Activated effector memory CD4-positive, alpha-beta T cell treated with Interleukin-2 at 50 U/mL for 16 hours (primary cell): ENCODE data around the gene NOL6.
A peak's percentile ranks its signal among the peaks of the same experiment; 100 is the strongest.
"Not testable (repeated sequence)": the region's sequence is repeated elsewhere in the genome, so short reads cannot be mapped to it uniquely, and the experiment has no call there.

Source experiments
- DNase-seq: peaks from one replicate; pipeline ENCODE4 v3.0.0-alpha.2; 2020

The NOL6 gene

DNA sequence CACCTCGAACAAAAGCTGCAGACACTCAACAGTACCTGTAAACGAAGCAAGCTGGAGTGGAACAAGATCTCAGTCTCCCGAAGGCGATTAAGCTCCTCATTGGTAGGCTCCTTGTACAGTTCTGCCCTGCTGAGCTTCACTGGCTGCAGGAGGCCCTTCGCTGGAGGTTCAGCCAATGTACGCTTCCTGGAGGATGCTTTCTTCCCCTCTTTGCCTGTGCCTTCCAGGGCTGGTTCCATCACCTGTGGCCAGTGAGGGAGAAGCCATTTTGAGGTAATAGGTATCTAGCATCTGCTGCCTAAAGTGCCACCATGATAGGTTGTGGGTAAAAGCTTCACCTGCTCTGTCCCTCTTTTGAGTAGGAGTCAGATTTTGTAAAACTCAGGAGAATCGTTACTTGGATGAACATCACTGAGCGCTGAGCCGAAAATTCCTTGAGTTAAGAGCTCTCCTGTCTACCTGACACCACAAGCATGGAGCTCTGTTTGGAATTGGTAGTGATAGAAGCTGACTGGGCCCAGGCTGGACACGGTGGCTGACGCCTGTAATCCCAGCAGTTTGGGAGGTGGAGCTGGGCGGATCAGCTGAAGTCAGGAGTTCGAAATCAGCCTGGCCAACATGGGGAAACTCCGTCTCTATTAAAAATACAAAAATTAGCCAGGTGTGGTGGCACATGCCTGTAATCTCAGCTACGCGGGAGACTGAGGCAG lies 1.4 kb downstream of the NOL6 start:
- no peak for DNase-seq

DNA sequence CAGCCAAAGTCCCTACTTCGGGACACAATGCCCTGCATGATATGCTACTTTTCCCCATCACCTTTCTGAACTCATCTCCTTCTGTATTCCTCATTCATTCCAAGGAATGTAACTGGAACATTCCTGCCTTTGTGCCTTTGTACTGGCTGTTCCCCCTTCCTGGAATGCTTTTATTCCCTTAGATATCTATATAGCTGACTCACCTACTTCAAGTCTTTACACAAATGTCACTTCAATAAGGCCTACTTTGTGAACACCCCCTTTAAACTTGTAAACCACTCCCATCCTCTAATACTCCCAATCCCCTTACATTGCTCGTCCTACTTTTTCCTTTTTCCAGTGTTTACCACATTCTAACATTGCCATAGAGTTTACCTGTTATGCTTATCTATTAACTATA lies 2.4 kb downstream of the NOL6 start:
- DNase-seq, result no peak

DNA sequence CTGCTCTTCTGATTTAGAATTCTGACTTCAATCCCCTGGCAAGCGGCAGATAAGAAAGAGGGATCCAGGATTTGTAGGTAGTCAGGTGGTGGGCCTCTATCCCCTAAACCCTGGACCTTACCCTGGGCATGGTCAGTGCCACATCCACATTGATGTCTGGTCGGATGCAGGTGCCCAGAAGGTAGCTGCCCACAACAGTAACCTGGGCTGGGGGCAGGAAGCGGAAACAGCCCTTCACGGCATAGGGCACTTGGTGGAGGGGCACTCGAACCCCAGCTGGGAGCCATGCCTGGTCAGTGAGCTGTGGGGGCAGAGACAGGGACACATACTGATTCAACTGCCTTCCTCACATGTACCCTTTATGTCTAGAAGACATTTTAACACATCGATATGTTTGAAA lies 3.8 kb downstream of the NOL6 start:
- no peak for DNase-seq

DNA sequence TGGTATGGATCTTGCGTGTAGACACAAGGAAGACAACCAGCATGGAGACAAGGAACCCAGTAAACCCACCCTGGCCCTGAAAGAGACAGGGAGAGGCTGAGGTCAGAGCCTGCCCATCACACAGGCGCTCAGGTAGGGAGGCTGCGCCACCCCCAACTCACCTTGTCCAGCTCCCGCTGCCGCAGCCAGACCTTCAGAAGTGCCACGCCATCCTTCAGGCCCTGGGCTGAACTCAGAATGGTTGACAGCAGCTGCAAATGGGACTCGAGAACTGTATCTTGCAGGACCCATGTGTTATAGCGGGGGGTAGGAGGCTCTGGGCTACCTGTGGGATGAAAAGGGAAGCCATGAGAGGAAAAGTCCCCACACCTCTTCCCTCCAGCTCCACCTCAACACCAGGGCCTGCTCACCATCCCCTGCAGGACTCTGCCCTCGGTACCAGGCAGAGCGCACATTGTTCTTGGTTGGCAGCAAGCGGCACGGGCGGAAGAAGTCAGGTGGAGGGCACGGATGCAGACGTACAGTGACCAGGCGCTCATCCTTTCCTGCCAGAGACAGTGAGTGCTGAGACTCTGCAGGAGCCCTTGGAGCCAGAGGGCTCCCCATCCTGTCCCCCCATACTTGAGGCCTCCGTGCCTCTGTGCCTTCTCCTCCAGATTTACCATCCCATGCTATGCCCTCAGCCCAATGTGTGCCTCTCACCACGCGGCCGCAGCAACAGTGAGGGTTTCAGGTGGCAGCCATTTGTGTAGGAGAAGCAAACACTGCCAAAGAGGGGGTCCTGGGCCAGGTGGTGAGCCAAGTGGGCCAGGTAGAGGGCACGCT lies 4.7 kb downstream of the NOL6 start:
- DNase-seq, result no peak

DNA sequence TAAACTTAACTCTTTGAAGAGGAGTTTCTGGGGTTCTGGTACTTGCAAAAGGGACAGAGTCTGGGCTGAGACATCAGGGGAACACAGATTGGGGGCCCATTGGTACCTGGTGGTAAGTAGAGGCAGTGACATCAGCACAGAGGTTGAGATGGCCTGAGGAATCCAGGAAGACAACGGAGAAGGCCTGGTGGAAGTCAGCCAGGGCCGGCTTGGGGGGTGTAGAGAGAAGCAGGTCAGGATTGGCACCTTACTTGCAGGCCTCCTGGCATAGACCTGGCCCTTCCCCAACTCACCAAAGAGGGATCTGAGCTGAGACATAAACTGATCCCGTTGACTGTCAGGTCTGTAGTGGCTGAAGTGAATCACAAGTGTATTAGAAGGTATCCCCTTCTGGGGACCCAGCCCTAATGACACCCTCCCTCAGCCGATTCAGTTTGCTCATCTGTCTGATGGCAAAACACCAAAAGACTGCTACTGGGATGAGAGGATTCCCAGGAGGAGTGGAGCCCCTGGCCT lies 5.5 kb downstream of the NOL6 start:
- DNase-seq, result no peak

DNA sequence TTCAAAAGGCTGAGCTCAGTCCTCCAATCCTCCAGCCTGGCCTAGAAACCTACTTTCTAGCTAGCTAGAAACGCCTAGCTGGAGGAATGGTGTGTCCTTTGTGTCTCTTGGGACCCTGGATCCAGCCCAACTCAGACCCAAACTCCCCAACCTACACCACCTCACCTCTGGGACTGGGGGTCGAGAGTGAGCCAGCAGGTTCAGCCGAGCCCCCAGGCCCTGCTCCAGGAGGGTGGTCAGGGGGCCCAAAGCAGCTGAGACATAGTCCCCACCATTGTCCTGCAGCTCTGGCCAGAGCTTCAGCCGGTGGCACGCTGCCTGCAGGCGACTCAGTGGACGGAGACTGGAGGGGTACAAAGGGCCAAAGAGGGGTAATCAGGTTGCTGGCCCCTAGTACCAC lies 6.2 kb downstream of the NOL6 start:
- DNase-seq, result no peak

DNA sequence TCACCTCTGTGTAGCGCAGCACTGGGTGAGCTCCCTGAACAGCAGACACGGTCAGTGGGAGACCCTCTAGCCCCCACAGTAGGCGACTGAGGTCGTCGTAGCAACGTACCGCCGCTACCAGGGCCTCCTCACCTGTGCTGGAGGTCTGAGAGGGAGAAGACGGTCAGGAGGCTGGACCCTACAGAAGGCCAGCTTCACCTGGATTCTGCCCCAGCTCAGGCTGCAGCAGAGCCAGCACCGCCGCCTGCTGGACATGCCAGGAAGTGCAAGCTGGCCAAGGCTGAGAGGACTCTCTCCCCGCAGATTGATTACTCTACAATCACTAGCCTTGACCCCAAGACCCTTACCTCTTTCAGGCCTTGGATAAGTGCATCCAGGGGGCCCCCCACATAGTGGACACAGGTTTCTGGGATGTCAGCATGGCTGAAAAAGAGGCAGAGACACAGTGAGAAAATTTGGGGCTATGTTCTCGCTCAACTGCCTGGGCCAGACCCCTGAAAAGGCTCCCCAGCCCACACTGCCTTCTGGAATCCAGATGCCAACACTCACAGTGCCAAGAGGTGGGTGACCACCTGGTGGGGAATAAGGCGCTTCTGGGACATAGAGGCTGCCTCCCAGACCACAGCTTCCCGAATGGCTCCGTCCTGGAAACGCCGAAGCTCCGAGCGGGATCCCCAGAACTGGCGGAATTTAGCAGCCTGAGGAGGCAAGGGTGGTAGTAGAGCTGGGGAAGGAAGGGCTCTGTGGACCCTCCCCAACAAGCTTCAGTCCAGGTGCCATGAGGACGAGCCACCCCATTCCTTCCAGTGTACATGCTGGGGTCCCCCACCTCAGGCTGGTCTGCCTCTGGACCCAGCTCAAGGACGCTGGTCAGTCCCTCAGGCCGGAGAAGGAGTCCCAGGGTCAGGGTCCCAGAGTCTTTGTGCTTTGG lies 6.9 kb downstream of the NOL6 start:
- DNase-seq, result peak; percentile 62

DNA sequence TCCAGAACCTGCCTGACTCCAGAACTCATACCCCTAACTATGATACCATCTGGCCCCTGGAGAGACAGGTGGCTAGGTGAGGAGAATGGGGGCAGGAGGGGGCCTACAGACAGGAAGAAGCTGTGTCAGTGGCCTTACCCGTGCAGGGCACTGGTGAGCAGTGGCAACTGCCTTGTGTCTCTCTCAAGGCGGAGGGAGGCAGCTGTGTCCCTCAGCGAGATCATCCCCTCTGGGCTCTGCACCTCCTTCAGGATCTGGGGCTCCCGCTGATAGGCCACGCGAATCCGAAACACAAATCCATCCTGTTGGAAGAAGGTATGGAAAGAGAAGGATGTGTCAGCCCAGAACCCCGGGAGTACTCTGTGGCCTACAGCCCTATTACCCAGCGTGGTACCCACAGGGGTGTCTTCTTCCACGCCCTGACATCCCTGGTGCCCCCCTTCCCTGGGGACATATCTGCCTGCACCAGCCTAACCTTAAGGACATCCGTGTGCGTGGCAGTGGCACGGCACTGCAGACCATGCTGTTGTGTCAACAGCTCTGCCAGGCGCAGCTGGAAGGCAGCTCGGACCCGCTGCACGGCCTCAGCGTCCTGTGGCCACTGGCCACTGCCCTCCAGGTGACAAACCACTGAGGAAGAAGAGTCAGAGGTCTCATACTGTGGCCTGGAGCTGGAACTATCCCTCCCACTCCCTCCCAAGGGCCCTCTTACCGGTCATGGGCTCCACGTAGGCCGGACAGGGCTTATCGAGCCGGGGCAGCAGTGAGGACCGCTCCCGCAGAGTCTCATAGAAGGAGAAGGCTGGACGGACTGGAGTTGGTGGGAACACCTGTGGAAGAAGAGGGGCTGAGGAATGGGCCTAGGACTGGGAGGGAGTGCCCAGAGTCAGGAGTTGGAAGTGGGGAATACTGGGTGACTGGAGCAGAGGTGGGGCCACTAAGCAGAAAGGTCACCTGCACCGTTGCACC lies 7.8 kb downstream of the NOL6 start:
- DNase-seq, result no peak

DNA sequence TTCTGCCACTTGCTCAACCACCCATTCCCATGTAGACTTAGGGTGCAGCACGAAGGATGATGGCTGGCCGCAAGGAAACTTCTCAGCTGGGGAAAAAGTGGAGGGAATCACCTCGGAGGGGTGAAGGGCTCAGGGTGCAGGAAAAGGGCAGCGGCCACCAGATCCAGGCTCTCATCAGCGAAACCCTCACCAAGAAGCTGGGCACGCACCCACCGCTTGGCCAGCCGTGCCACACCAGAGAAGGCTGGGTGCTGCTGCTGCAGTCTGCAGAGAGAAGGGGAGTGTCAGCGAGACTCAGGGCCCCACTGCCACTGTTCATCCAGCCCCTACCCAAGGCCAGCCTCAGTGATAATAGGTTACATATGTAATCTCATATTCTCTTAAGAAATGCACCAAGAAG lies 8.6 kb downstream of the NOL6 start:
- DNase-seq, result no peak

DNA sequence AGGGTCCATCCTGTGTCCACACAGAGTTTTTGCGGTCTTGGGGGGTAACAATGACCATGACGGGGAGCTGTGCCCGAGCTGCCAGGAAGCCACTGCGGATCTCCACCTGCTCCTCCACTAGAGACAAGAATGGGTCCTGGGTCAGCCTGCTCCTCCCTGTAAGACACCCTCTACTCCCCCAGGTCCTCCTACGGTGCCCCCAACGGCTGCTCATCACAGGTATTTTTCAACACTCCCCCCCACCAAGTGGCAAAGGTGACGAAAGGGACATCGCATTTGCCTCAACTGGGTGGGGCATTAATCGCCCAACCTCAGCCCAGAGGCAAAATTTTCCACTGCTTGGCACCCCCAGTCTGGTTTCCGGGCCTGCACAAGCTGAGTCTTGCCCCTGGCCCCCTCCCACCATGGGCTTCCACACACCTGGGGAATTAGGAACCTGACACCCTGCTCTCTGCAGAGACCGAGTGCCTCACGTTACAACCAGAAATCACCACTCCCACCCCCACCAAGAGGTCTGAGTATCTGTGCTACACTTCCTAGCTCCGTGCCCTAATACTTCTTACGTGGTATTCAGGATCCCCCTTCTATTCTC lies 9.6 kb downstream of the NOL6 start:
- DNase-seq, result no peak

DNA sequence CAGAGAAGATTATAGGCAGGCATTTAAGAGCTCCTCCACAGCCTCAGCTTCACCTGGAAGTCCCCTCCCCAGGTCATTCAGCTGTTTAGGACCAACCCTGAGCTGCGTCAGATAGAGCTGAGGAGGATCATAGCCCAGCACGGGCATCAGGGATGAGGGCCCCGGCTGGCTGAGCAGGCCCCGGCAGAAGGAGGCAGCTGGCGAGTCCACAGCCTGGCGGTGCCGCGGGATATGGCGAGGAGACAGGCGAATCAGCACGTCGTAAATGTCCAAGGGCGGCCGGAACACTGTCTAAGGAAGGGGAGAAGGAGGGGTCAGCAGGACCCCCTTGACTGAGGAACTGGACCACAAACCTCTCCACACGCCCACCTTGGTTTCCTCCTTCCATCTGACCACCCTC lies 10.6 kb downstream of the NOL6 start:
- DNase-seq, result no peak

DNA sequence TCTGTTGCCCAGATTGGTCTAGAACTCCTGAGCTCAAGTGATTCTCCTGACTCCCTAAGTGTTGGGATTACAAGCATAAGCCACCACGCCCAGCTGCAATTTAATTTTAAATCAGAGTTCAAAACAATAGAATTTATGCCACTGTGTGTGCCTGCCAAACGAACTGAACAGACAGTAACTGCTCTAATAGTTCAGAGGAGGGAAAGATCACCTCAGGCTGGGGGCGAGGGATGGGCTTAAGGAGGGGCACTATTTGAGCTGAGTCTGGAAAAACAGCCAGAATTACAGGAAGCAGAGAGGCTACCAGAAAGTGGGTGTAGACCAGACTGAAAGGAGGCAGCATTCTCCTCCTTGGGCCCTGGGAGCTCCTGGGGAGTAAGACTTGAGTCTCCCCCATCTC lies 12.2 kb downstream of the NOL6 start:
- DNase-seq, result no peak

DNA sequence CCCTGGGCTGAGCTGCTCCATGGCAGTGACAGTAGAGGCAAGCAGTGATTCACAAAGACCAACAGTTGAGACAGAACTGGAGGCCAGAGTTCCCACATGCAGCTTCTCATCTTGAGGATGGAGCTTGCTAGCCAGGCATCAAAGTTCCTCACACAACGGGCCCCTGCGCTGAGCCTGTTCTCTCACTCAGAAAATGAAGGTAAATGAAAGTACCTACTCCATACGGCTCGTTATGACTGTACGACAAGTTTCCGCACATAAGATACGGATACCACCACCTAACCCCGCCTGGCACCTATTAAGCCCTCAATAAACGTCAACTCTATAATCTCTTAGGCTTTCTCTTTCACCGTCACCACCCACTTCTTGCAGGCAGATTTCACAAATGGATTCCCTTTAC lies 12.9 kb downstream of the NOL6 start:
- no peak for DNase-seq

DNA sequence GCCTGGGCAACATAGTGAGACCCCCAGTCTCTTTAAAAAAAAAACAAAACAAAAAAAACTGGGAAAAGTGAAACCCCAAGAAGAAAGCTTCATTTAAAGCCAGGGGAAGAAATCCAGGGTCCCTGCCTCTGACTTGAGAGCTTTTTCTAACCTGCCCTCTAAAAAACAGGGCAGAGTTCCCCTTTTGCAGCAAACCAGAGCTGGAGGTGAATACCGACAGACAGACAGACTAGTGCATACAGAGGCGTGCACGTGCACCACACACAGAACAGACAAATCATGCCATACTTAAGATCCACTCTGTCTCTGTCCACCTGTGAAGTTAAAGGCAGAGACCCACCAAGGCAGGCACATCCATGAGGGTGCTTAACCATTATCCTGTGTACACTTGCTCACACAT lies 14.6 kb downstream of the NOL6 start:
- DNase-seq, result no peak

DNA sequence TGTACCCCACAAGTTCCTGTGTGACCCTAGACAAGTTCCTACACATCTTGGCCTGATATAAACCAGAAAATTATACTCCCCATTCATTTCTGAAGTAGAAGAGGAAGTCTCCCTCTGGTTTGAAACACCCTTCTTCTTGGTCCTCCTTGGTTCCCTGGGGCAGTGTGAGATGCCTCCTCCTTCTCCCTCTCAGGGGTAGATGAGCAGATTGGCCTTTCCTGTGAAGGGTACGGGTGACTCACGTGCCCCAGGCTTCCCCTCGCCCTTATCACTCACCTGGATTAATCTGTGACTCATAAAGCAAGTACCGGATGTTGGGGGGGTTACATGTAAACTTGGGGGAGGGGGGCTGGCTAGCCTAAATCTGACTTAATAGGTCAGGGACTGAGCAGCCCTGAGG lies 15.3 kb downstream of the NOL6 start:
- DNase-seq, result peak; percentile 62

DNA sequence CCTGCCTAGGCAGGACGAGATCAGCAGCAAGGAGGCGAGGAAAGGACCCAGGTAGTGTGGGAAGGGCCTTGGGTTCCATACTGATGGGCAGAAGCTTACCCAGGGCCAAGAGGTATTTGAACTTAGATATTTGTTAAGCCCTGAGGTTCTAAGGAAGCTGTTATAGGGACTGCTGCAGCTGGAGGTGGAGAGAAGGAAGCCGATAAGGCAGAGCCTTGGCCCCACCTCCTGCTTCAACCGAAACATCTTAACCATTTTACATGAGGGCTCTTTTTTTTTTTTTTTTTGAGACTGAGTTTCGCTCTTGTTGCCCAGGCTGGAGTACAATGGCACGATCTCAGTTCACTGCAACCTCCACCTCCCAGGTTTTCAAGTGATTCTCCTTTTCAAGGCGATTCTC lies 17.8 kb downstream of the NOL6 start:
- no peak for DNase-seq

DNA sequence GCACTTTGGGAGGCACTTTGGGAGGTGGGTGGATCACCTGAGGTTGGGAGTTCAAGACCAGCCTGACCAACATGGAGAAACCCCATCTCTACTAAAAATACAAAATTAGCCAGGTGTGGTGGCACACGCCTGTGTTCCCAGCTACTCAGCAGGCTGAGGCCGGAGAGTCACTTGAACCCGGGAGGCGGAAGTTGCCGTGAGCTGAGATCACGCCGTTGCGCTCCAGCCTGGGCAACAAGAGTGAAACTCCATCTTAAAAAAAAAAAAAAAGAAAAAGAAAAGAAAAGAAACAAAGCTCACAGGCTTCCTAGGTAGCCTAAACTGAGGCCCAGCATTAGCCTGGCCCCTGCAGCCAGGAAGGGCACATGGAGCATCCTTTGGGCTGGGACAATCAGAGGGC lies 18.3 kb downstream of the NOL6 start:
- DNase-seq, result not testable (repeated sequence)

DNA sequence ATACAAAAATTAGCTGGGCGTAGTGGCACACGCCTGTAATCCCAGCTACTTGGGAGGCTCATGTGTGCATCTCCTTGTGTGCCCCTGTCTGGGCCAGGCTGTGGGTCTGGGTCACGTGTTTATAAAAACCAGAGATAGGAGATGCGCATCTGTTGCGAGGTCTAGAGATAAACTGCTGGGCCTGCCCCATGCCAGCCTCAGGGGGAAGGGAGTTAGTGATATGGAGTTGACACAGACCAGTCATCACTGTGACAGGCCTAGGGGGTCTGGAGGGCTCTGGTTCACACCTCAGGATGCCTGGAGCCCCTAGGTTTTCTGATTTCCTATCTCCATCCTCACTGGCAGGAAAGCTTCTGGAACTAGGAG lies 19.1 kb downstream of the NOL6 start:
- not testable (repeated sequence) for DNase-seq

DNA sequence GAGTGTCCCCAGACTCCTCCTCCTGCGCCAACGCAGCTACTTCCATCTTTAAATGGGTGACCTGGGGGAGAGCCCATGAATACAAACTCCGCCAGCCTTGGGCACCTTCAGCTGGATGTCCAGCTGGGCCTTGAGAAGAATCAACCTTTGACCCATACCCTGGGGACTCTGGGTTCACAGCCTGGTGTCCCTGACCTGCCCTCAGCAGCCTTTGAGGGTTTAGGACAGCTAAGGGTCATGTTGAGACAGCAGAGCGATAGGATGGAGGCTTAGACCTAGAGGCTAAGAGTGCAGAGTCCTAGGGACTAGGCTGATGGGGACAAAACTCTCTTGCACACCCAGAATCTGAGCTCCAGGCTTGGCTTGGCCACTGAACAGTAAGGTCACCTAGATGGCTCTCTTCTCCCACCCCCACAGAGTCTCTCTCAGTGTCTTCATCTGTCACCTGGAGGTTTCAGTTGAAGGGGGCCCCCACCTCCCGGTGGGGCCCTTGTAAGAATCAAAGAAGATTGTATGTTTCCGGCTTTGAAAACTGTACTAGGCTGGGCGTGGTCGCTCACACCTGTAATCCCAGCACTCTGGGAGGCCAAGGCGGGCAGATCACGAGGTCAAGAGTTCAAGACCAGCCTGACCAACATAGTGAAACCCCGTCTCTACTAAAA lies 19.6 kb downstream of the NOL6 start:
- no peak for DNase-seq

DNA sequence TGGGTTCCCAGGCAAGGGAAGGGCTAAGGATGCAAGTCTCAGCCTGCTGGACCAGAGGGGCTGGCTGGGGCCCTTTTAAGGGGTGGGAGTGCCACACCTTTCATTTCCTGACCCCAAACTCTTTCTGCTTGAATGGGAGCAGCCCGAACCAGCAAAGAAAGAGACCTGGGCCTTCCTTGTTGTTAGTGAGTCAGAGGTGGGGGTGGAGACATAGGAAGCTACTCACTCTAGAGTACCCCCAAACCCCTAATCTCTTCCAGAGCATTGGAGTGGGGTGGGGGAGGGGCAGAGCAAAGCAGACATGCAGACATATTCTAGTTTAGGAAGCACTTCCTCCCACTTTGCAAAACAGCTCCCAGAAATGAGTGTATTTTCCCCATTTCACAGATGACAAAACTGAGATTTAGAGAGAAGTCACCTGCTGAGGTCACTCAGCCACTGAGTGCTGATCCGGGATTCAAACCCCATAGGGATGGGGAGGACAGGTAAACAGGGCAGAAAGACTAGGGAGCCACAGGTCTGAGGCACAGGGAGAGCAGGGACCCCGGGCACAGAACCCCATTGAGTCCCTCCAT lies 20.4 kb downstream of the NOL6 start:
- DNase-seq, result no peak

DNA sequence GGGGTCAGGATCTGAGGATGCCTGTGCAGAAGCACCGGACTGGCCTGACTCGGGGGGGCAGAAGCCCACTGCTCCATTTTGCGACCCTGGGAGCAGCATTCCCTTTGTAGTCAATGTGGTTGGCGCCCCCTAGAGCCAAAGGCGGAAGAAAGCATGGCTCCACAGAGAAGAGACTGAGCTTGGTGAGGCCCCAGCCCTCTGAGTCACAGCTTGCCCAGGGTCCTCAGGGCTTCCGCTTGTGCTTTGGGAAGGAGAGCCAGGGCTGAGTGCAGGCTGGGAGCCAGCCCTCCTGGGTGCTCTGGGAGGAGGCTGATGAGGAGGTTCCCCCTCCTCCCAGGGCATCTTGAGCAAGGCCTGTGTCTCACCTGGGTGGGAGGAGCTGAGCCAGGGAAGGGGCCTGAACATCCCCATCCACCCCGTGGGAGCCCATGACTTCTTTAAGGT lies 20.9 kb downstream of the NOL6 start:
- peak; percentile 40 for DNase-seq
